ENCODE data around the gene TRIM77.
"Not testable (repeated sequence)": the region's sequence is repeated elsewhere in the genome, so short reads cannot be mapped to it uniquely, and the experiment has no call there.

The TRIM77 gene, protein sequence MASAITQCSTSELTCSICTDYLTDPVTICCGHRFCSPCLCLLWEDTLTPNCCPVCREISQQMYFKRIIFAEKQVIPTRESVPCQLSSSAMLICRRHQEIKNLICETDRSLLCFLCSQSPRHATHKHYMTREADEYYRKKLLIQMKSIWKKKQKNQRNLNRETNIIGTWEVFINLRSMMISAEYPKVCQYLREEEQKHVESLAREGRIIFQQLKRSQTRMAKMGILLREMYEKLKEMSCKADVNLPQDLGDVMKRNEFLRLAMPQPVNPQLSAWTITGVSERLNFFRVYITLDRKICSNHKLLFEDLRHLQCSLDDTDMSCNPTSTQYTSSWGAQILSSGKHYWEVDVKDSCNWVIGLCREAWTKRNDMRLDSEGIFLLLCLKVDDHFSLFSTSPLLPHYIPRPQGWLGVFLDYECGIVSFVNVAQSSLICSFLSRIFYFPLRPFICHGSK

DNA sequence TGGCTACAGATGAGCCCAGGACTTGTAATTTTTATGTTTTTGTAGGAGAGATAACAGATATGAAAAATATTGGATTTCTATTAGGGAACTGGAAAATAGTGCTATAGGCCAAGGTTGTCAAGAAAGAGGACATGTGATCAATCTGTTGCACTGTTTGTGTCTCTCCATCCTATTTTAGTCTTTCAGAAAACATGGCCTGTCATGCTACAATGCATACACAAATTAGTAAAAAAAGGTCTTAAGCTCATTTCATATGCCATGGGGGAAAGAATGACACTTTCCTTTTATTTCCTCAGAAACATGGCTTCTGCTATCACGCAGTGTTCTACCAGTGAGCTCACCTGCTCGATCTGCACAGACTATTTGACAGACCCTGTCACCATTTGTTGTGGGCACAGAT lies at the start of gene TRIM77:
TRIM77 (plus strand) TSS at position 301 of the 400 bp plus-strand sequence; CDS start at position 301, 0 bp downstream.
- DNase-seq: not testable (repeated sequence)

DNA sequence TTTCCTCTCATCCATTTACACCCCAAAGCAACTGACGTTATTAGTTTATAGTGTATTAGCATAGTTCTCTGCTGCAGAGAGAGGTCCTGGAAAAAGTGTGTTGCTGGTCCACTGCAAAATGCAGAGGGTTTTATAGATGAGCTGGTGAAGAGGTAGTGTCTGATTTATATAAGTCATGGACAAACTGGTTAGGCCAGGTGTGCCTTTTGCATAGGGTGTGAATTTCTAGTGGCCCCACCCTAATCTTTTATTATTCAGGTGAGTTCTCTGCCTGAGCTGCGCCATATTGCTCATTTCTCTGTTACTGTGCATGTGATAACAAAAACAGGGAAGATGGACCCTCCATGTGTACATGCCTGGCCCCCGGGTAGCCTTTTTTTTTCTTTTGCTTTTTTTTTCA lies 43.1 kb upstream of the TRIM77 start:
- no peak for DNase-seq

DNA sequence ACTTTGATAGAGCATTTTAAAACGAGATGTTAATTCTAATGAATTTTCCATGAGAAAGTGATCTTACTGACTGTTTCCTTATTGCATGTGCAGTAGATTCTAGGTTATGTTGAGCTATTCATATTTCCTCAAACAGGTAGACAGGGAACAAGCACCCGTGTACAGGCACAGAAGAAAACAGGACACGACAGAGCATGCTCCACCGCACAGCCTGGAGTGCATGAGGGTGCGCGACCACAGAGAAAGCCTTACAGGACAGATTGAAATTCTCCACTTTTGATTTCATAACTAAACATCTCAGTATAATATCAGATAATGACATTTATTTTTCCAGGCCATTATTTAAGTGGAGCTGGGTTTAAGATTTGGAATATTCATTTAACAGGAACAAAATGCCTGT lies 41.9 kb upstream of the TRIM77 start:
- not testable (repeated sequence) for DNase-seq

DNA sequence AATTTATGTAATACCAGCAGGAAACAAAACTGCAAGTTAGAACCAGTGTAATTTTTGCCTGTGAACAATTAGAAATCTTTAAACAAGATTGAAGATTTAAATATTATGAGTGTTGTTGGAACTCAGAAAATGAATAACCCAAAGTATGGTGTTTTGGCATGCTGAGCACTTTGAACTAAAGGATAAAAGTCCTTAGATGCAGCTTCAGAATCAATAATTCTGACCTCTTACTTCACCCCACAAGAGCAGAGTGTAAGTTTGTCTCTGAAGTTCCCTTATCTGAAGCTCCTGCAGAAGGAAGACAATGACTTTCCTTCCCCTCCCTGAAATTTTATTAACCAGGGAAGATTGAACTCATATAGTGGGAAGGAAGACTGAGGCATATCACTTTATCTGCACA lies 40.5 kb upstream of the TRIM77 start:
- not testable (repeated sequence) for DNase-seq

DNA sequence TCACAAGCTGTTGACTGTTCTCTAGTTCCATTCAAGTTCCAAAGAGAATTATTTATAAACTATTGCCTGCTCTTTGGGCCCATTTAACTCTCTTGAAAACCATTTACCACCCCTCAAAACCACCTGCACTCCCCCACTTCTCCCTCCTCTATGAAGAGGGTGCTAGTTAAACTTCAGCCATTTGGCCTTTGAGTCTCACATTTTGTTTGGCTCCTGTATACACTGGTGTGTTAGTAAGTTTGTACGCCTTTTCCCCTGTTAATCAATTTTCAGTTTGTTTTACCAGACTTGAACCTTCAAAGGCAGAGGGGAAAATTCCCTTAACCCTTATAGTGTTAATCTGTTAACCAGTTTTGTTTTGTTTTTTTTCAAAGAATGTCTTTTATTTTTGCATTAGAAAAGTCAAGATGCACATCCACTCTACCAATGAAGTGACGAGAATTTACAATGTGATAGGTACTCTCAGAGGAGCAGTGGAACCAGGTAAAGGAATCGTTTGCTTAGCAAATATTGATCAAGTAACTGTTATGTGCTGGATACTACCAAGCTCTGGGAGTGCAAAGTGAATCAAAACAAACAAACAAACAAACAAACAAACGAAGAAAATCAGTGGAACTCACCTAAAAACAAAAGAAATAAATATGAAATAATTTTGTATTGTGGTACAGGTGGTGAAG lies 40.0 kb upstream of the TRIM77 start:
- DNase-seq: not testable (repeated sequence)

DNA sequence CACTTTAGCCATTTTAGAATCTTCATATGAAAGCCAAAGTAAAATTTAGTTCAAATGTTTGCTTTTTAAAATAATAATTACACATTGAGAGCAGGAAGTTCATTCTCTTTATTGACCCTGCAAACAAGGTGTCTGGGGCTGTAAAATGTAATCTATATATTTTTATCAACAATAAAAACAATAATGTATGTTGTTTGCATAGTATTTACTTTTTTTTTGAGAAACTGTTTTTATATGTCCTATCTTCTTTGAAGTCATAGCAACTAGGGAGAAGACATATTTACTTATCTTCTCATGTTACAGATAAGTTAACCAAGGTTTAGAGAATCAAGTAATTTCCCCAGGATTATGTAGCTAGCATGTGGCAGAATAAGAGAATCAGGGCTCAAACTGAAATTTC lies 37.6 kb upstream of the TRIM77 start:
- DNase-seq: not testable (repeated sequence)

DNA sequence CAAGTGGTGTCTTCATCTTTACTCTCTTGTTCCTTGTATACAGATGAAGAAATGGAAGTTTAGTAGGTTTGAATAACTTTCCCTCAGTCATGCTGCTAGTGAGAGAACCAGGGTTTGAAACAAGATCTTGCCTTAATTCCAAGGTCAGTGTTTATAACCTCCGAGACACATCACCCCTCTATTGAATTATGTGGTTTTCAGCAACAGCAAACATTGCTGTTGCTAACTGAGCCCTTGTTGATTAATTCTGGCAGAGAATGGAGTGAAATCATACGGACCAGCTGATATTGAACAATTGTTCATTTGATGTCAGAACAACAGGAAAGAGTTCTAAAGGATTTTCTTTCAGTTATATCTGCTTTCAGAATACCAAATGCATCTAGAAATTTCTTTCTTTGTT lies 36.7 kb upstream of the TRIM77 start:
- DNase-seq: not testable (repeated sequence)

DNA sequence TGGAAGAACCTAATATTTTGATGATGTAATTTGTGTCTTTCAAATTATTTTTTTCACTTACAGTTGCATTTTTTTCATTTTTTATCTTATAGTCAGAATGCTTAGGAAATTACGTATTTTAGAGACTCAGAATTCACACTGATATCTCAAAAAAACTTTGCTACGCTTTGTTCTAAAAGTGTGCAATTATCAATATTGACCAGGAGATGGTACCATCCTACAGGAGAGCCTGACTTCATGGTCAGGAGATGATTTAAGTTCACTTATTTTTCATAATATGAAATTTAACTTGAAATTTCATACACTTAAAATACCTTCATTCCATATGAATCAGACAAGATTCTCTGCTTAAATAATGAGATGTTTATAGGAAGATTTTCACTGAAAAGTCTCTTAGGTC lies 34.7 kb upstream of the TRIM77 start:
- not testable (repeated sequence) for DNase-seq

DNA sequence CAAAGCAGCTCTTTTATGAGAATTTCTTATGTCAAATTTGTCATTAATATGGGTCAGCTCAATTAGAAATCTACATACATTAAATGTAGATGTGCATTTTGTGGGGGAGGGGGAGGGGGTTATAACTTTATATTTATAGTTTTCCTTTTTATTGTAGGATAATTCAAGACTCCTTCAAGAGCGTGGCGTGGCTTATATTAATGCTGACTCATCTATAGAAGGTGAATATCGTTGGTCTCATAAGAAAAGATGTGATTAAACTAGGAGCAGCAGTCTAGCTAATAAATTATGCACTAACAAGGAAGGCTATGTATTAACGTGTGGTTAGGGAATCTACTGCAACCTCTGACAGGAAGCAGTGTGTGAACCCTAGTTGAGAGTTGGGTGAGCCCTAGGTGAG lies 34.2 kb upstream of the TRIM77 start:
- not testable (repeated sequence) for DNase-seq

DNA sequence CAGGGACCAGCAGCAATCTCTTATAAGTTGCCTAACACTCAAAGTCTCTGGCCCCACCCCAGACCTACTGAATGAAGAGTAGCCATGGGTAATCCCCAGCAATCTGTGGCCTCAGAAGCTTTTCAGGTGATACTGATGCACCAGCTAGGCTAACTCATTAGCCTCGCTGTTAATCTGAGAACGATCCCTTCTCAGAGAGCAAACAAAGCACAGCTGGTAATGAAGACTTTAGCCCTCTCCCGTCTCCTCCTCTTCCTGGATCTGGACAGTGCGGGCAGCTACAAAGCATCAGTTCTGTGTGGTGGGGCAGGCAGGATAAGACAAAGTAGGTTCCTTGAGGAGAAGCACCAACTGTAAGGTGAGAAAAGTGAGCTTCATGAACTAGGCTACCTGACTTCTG lies 3.0 kb upstream of the TRIM77 start:
- not testable (repeated sequence) for DNase-seq

DNA sequence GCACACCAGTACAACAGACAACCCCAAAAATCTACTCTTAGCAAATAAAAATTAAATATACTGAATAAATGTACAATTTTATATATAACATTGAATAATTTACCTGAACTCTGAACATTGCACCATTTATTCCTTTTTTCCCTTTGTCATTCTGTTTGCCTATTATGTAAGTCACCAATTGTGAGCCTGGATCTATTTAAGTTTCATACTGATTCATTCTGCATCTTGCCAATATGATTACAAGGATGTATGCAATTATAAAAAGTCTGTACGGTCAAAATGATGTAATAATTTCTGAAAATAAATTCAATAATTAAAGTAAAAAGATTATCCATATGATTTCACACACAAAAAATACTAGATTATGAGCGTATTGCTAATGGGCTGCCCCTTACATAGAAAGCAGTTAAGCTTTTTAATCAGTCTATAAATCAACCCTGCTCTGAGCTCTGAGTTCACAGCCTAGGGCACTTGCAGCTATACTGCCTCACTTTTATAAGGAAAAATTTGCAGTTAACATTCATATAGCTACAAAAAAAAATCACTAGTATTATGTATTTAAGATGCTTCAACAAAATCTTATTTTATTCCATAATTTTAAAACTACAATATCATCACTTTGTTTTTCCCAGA lies 14.9 kb downstream of the TRIM77 start:
- DNase-seq: not testable (repeated sequence)

DNA sequence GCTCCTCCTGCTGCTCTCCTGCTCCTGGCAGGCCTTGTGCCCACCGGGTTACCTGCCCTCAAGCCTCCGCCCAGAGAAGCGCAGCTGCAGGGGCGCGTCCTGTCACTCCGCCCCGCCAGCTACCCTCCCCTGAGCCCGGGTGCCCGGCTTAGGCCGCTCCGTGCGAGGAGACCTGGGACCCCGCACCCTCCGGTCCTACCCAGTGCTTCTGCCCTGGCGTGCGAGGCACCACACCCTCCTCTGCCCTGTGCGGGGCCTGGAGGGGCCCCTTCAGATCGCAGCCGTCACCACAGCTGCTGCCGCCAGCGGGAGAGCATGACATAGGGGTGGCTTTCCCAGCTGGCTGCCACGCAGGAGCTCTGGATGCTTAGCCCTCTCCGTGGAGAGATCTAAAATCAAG lies 20.1 kb downstream of the TRIM77 start:
- not testable (repeated sequence) for DNase-seq

DNA sequence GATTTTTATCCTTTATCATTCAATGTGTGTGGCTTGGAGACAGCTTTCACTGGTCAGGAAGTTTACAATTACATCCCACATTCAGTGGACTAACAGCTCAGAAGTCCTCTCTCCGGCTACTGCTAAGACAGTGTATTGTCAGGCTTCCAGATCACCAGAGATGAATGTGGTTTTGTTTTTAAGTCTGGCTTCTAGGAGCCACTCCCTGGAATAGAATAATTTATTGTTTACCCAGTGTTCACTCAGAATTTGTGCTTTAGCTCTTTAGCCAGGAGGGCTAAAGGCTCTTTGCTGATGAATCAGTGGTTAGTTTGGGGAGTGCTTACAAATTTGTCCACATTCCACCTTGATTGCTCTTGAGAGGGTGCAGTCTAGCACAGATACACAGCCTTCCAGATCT lies 26.5 kb downstream of the TRIM77 start:
- DNase-seq: no peak

DNA sequence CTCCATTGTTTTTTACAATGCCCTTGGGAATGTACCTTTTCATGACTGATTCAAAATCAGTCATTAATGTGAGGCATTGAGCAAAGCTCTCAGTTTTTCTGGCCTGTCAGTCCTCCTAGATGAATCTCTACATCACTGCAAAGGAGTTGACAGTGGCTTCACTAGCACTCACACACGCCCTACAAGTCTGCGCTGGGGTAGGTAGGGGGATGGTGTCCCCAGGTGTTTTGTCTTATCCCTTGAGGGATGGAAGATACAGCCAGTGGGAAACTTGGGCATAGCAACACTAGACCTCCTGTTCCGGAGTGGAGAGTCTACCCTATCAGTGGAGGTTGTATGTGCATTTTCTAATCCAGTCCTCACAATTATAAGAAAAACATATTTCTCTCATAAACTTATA lies 27.0 kb downstream of the TRIM77 start:
- no peak for DNase-seq

DNA sequence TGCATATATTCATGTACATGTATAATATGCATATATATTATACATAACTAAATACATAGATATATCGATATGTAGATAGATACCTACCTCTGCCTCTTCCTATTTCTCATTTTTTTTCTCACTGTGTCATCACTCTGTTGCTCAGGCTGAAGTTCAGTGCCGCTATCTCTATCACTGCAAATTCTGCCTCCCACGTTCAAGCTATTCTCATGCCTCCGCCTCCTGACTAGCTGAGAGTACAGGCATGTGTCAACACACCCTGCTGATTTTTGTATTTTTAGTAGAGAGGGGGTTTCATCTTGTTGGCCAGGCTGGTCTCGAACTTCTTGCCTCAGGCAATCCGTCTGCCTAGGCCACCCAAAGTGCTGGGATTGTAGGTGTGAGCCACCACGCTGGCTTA lies 31.3 kb downstream of the TRIM77 start:
- not testable (repeated sequence) for DNase-seq

DNA sequence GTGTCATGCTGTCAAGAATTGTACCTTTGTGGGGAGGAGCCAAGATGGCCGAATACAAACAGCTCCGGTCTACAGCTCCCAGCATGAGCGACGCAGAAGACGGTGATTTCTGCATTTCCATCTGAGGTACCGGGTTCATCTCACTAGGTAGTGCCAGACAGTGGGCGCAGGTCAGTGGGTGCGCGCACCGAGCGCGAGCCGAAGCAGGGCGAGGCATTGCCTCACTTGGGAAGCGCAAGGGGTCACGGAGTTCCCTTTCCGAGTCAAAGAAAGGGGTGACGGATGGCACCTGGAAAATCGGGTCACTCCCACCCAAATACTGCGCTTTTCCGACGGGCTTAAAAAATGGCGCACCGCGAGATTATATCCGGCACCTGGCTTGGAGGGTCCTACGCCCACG lies 34.1 kb downstream of the TRIM77 start:
- not testable (repeated sequence) for DNase-seq

DNA sequence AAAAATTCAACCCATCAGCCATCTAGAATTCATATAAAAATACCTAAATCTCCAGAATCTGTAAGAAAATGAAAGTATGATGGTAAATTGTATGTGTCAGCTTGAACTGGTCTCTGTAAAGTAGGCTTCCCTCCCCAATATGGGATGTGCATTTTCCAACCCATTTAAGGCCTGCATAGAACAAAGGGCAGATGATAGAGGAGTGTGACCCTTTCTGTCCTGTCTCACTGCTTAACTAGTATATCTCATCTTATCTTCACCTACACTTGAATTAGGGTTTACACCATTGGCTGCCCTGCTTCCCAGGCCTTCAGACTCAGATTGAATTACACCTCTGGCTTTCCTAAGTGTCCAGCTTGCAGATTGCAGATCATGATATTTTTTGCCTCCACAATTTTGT lies 40.7 kb downstream of the TRIM77 start:
- not testable (repeated sequence) for DNase-seq

Measured in inflammatory macrophage treated with lipopolysaccharide for 4 hours (primary cell).